ENCODE results near the gene MPP3. TPM values are rescaled to one million over a fixed set of nuclear protein-coding genes. Genes with fewer than 3 reads are reported as not detected.

MPP3 gene
- total RNA-seq, 2 experiments from 2014 or later, result not detected

DNA sequence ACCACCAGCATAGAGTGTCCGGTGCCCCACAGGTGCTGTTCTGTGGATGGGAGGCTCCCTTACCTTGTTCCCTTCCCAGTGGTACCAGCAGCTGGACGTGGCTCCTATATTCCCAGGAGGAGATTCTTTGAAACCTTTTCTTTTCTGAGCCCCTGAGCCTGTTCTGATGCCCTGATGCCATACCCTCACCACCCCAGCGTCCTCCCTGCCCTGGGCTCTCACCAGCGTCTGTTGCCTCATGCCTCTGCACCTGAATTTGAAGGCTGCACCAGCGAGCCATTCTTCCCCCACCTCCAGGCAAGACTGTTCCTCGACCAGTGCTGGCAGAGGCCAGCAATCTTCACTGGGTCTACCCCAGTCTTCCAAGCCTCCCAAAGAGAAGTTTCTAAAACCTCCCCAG, 74.9 kb downstream of the MPP3 start:
- no peak overlapping the region for H3K4me2 ChIP-seq (ENCODE audit: low read length)
- no peak overlapping the region for H3K4me3 ChIP-seq (ENCODE audit: low read depth, low read length, poor library complexity, severe bottlenecking)
- no TSS peak for BruUV-seq (replicated peaks)
- no peaks in the 10 kb centered on the region for H3K9me3 ChIP-seq (ENCODE audit: low read length)
- DNase-seq (ENCODE audit: low spot score), result no peak
- TF ChIP-seq CTCF (conservative IDR thresholded peaks at IDR 0.05; ENCODE audit: low read length) (no peak), EZH2phosphoT487 (IDR thresholded peaks at IDR 0.05; ENCODE audit: borderline replicate concordance, low read depth, low read length) (no peak)
- no peaks in the 10 kb centered on the region for H3K4me1 ChIP-seq (ENCODE audit: insufficient read depth, low read length, poor library complexity, severe bottlenecking)
- intact Hi-C loops (cut with micrococcal nuclease; ENCODE audit: unreplicated experiment), result no loop called here
- CTCF ChIA-PET (ENCODE audit: unreplicated experiment), result no interaction called here
- no peaks in the 10 kb centered on the region for H3K79me2 ChIP-seq (ENCODE audit: insufficient read depth, low read depth, low read length)
- no peak overlapping the region for H2AFZ ChIP-seq (ENCODE audit: low read length)
- no peaks in the 10 kb centered on the region for H3K9me2 ChIP-seq (ENCODE audit: insufficient read depth, low read length)
- H4K20me1 ChIP-seq (ENCODE audit: insufficient read depth, low read length), result no peaks in the 10 kb centered on the region
- no peaks in the 10 kb centered on the region for H3K36me3 ChIP-seq (ENCODE audit: insufficient read depth, low read length)
- POLR2A ChIA-PET, result no interaction called here
- H3K27ac ChIP-seq (ENCODE audit: low read depth, low read length, poor library complexity, severe bottlenecking), result no peak overlapping the region

- no peak for DNase-seq (ENCODE audit: low spot score)
- CTCF ChIA-PET (ENCODE audit: unreplicated experiment), result no interaction called here
- intact Hi-C loops (cut with micrococcal nuclease; ENCODE audit: unreplicated experiment), result no loop called here
- no peaks in the 10 kb centered on the region for H3K4me1 ChIP-seq (ENCODE audit: insufficient read depth, low read length, poor library complexity, severe bottlenecking)
- no TSS peak for BruUV-seq (replicated peaks)
- H3K4me3 ChIP-seq (ENCODE audit: low read depth, low read length, poor library complexity, severe bottlenecking), result no peak overlapping the region
- H3K36me3 ChIP-seq (ENCODE audit: insufficient read depth, low read length), result no peaks in the 10 kb centered on the region
- no peaks in the 10 kb centered on the region for H3K79me2 ChIP-seq (ENCODE audit: insufficient read depth, low read depth, low read length)
- no peak overlapping the region for H2AFZ ChIP-seq (ENCODE audit: low read length)
- H3K9me2 ChIP-seq (ENCODE audit: insufficient read depth, low read length), result no peaks in the 10 kb centered on the region
- H4K20me1 ChIP-seq (ENCODE audit: insufficient read depth, low read length), result no peaks in the 10 kb centered on the region
- TF ChIP-seq CTCF (conservative IDR thresholded peaks at IDR 0.05; ENCODE audit: low read length), result no peak
- TF ChIP-seq EZH2phosphoT487 (IDR thresholded peaks at IDR 0.05; ENCODE audit: borderline replicate concordance, low read depth, low read length), result no peak
- H3K9me3 ChIP-seq (ENCODE audit: low read length), result no peaks in the 10 kb centered on the region
- H3K4me2 ChIP-seq (ENCODE audit: low read length), result no peak overlapping the region
- POLR2A ChIA-PET, result no interaction called here
- no peak overlapping the region for H3K27ac ChIP-seq (ENCODE audit: low read depth, low read length, poor library complexity, severe bottlenecking)
Measured at GRCh38 chr17:43757171-43757660, 75.7 kb downstream of the MPP3 start.

DNA sequence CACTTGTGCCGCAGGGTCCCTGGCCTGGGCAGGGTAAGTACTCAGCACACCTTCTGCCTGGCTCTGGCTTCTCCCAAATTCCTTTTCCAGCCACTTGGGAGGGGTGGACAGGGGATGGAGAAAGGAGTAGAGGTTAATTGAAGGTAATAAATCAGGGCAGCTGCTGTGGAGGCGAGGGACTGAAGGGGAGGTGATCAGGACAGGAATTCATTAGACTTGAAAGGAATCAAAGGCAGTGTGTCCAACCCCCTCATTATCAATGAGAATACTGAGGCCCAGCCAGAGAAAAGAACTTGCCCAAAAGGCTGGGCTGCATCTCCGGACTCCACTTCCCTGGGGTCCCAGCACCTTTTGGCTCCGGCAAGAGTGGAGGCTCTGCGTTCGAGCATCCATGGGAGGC, 76.7 kb downstream of the MPP3 start:
- intact Hi-C loops (cut with micrococcal nuclease; ENCODE audit: unreplicated experiment), result no loop called here
- H2AFZ ChIP-seq (ENCODE audit: low read length), result no peak overlapping the region

More for the DNA sequence above, 76.7 kb downstream of the MPP3 start:
- BruUV-seq (replicated peaks), result no TSS peak
- DNase-seq (ENCODE audit: low spot score), result no peak
- CTCF ChIA-PET (ENCODE audit: unreplicated experiment), result no interaction called here
- H3K4me2 ChIP-seq (ENCODE audit: low read length), result no peak overlapping the region
- POLR2A ChIA-PET, result no interaction called here
- no peaks in the 10 kb centered on the region for H3K79me2 ChIP-seq (ENCODE audit: insufficient read depth, low read depth, low read length)
- H3K4me1 ChIP-seq (ENCODE audit: insufficient read depth, low read length, poor library complexity, severe bottlenecking), result no peaks in the 10 kb centered on the region
- no peaks in the 10 kb centered on the region for H3K36me3 ChIP-seq (ENCODE audit: insufficient read depth, low read length)
- no peaks in the 10 kb centered on the region for H3K9me3 ChIP-seq (ENCODE audit: low read length)
- no peak overlapping the region for H3K4me3 ChIP-seq (ENCODE audit: low read depth, low read length, poor library complexity, severe bottlenecking)
- TF ChIP-seq CTCF (conservative IDR thresholded peaks at IDR 0.05; ENCODE audit: low read length), result no peak
- no peak for TF ChIP-seq EZH2phosphoT487 (IDR thresholded peaks at IDR 0.05; ENCODE audit: borderline replicate concordance, low read depth, low read length)
- H3K27ac ChIP-seq (ENCODE audit: low read depth, low read length, poor library complexity, severe bottlenecking), result no peak overlapping the region
- H4K20me1 ChIP-seq (ENCODE audit: insufficient read depth, low read length), result no peaks in the 10 kb centered on the region
- H3K9me2 ChIP-seq (ENCODE audit: insufficient read depth, low read length), result no peaks in the 10 kb centered on the region
